ENCODE data around the gene EXOG. TPM values are rescaled to one million over a fixed set of nuclear protein-coding genes. Genes with fewer than 3 reads are reported as not detected.

Gene EXOG
- total and polyA plus RNA-seq, 2 of the 13 experiments (the other 11 are each of a cell fraction or from before 2014, with no cell fraction given): 5.5 to 9.5 TPM

- DNase-seq (ENCODE audit: low spot score) (no peak), ATAC-seq (no peak), FAIRE-seq (no peak)
- no peaks in the 10 kb centered on the region for H3K4me1 ChIP-seq (ENCODE audit: insufficient read depth, low read length)
- no peak overlapping the region for H3K4me2 ChIP-seq (ENCODE audit: low read depth, low read length)
- peaks cover 0 to 9% of the 10 kb centered on the region in 2 experiments; a peak in 2 of 5 replicates for H3K27me3 ChIP-seq (ENCODE audit: control insufficient read depth in 1 of 2, insufficient read depth in 2 of 2, low read length in 2 of 2)
- H4K20me1 ChIP-seq (ENCODE audit: insufficient read depth, low read length): peaks cover 2% of the 10 kb centered on the region; the same call in 1 of the 2 replicates
- H3K9ac ChIP-seq (ENCODE audit: insufficient read depth, low read depth, low read length): no peak overlapping the region
- CTCF ChIA-PET (ENCODE audit: low intra/inter-chr PET ratio, low total read pairs): no interaction called here
- no peaks in the 10 kb centered on the region for H3K36me3 ChIP-seq (replicated peaks in 1 of 2; ENCODE audit: control insufficient read depth in 1 of 2, insufficient read depth in 2 of 2, low read length in 2 of 2)
- POLR2A ChIA-PET: no interaction called here
- H3K27ac ChIP-seq (ENCODE audit: extremely low read length, insufficient read depth, low read length): no peak overlapping the region
- BruUV-seq (replicated peaks): no TSS peak
- no peaks in the 10 kb centered on the region for H3K79me2 ChIP-seq (ENCODE audit: insufficient read depth, low read length)
- intact Hi-C loops (cut with micrococcal nuclease; ENCODE audit: unreplicated experiment): no loop called here
- in situ Hi-C loops (cut with HindIII; ENCODE audit: extremely low pct_ligation_motif_present, low pct_unique_long_range_greater_than_20kb): no loop called here
- WGBS (ENCODE audit: low lambda C conversion rate): 0% methylated on average over 3 of the region's 4 CpGs
- no peaks in the 10 kb centered on the region for H3K9me3 ChIP-seq (ENCODE audit: low read length)
- H2AFZ ChIP-seq (ENCODE audit: low read length): no peak overlapping the region
- H3K4me3 ChIP-seq (replicated peaks in 1 of 3; ENCODE audit: insufficient read depth in 1 of 3, low read depth in 2 of 3, low read length in 3 of 3): no peak overlapping the region
- TF ChIP-seq ZNF207 (IDR thresholded peaks at IDR 0.05; ENCODE audit: borderline replicate concordance) (no peak), PRDM10 (CRISPR knock-in tag; IDR thresholded peaks at IDR 0.05; ENCODE audit: low read depth) (no peak), IKZF4 (CRISPR knock-in tag; IDR thresholded peaks at IDR 0.05; ENCODE audit: borderline replicate concordance, low read depth, not compliant biosample characterization) (no peak), ZNF460 (CRISPR knock-in tag; IDR thresholded peaks at IDR 0.05; ENCODE audit: borderline replicate concordance) (no peak), ZNF530 (CRISPR knock-in tag; IDR thresholded peaks at IDR 0.05; ENCODE audit: low read depth) (no peak), ZSCAN29 (CRISPR knock-in tag; conservative IDR thresholded peaks at IDR 0.05) (no peak), ASH2L (IDR thresholded peaks at IDR 0.05; ENCODE audit: insufficient read length, low read depth, low read length) (no peak), TBP (CRISPR knock-in tag; IDR thresholded peaks at IDR 0.05) (no peak), THRA (CRISPR knock-in tag; IDR thresholded peaks at IDR 0.05; ENCODE audit: borderline replicate concordance) (no peak), SCMH1 (CRISPR knock-in tag; IDR thresholded peaks at IDR 0.05; ENCODE audit: borderline replicate concordance) (no peak), ZNF720 (CRISPR knock-in tag; IDR thresholded peaks at IDR 0.05) (no peak), ZSCAN5A (CRISPR knock-in tag; IDR thresholded peaks at IDR 0.05; ENCODE audit: borderline replicate concordance) (no peak), ZNF615 (CRISPR knock-in tag; IDR thresholded peaks at IDR 0.05; ENCODE audit: borderline replicate concordance) (no peak), SRY (CRISPR knock-in tag; IDR thresholded peaks at IDR 0.05) (no peak), MYC (CRISPR knock-in tag; IDR thresholded peaks at IDR 0.05; ENCODE audit: borderline replicate concordance) (no peak)
These were observed 60.7 kb downstream of the EXOG start for GRCh38 chr3:38556640-38557358.
